HCT116 (cell line): ENCODE data around the gene PRKCH.

Source experiments
- EGR1 ChIP-seq: IDR thresholded peaks from 2 replicates; pipeline ENCODE4 v1.6.1; 2012; ENCODE audit warnings: low read depth
- EZH2 ChIP-seq: fragments of 200-600 bp; sonication (generic); IDR thresholded peaks from 2 replicates; pipeline ENCODE4 v1.6.1; 2017; ENCODE audit warnings: antibody characterized with exemption, mixed run types
- EZH2phosphoT487 ChIP-seq: fragments of 200-600 bp; IDR thresholded peaks from 2 replicates; pipeline ENCODE4 v1.6.1; 2018; ENCODE audit warnings: antibody characterized with exemption, borderline replicate concordance
- FOSL1 ChIP-seq: IDR thresholded peaks from 2 replicates; pipeline ENCODE4 v1.6.1; 2012; ENCODE audit warnings: low read depth
- POLR2A ChIP-seq: IDR thresholded peaks from 2 replicates; pipeline ENCODE4 v1.7.0; 2011; ENCODE audit warnings: borderline replicate concordance; ENCODE audit not compliant: insufficient read depth, insufficient read length; ENCODE audit errors: extremely low read depth
- POLR2AphosphoS5 ChIP-seq: IDR thresholded peaks from 2 replicates; pipeline ENCODE4 v1.6.1; 2011; ENCODE audit warnings: mild to moderate bottlenecking, low read depth, low read length, moderate library complexity
- SIN3A ChIP-seq: IDR thresholded peaks from 2 replicates; pipeline ENCODE4 v1.6.1; 2012; ENCODE audit warnings: low read depth
- TCF7L2 ChIP-seq: IDR thresholded peaks from 2 replicates; pipeline ENCODE4 v1.7.0; 2011; ENCODE audit warnings: borderline replicate concordance, inconsistent platforms; ENCODE audit not compliant: insufficient read depth, insufficient read length; ENCODE audit errors: extremely low read depth
- YY1 ChIP-seq: IDR thresholded peaks from 2 replicates; pipeline ENCODE4 v1.6.1; 2011; ENCODE audit warnings: low read length, low read depth, moderate library complexity, mild to moderate bottlenecking; ENCODE audit not compliant: insufficient replicate concordance; ENCODE audit errors: extremely low read depth
- ZNF274 ChIP-seq: fragments of 200-500 bp; sonication (Bioruptor generic); IDR thresholded peaks from 2 replicates; pipeline ENCODE4 v1.6.1; 2014; ENCODE audit warnings: mild to moderate bottlenecking, low read depth, low read length, inconsistent platforms
- TF ChIP-seq, protein P1 (sequence below), 3 experiments: fragments of 200-600 bp in 1 of 3; sonication (generic) in 1 of 3; IDR thresholded peaks in 2 of 3; conservative IDR thresholded peaks in 1 of 3; 2 replicates each; pipeline ENCODE4 v1.5.1; 2012 to 2017; ENCODE audit warnings: low read depth in 2 of 3, low read length in 2 of 3, antibody characterized with exemption in 1 of 3, borderline replicate concordance in 1 of 3, control low read depth in 1 of 3, mild to moderate bottlenecking in 1 of 3, mixed read lengths in 1 of 3, mixed run types in 1 of 3, moderate library complexity in 1 of 3; ENCODE audit not compliant: insufficient read depth in 1 of 3
- TF ChIP-seq, protein P2 (sequence below): IDR thresholded peaks from 2 replicates; pipeline ENCODE4 v1.6.1; 2012; ENCODE audit warnings: low read depth
- TF ChIP-seq, protein P3 (sequence below): IDR thresholded peaks from 2 replicates; pipeline ENCODE4 v1.6.1; 2011; ENCODE audit warnings: mild to moderate bottlenecking, low read length, moderate library complexity; ENCODE audit not compliant: insufficient replicate concordance; ENCODE audit errors: extremely low read depth
- TF ChIP-seq, protein P4 (sequence below): IDR thresholded peaks from 2 replicates; pipeline ENCODE4 v1.6.1; 2012

DNA sequence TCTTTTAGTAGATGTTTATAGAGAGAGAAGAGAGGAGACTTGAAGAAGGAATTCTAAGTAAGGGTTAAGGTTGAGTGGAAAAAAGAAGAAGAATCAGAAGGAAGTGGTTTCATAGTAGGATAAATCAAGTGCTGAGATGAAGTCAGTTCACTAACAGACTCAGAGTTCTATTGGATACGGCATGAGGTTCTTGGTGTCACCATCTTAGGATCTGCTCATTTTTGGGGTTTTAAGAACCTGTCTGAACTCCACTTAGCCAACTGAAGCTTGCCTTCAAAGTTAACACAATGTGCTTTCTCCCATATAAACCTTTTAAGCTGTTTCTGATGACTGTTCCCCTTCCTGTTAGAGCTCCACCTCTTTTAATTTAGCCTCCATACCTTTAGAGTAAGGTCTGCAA is 152.6 kb downstream of the PRKCH start:
- TF ChIP-seq, protein P1, sequence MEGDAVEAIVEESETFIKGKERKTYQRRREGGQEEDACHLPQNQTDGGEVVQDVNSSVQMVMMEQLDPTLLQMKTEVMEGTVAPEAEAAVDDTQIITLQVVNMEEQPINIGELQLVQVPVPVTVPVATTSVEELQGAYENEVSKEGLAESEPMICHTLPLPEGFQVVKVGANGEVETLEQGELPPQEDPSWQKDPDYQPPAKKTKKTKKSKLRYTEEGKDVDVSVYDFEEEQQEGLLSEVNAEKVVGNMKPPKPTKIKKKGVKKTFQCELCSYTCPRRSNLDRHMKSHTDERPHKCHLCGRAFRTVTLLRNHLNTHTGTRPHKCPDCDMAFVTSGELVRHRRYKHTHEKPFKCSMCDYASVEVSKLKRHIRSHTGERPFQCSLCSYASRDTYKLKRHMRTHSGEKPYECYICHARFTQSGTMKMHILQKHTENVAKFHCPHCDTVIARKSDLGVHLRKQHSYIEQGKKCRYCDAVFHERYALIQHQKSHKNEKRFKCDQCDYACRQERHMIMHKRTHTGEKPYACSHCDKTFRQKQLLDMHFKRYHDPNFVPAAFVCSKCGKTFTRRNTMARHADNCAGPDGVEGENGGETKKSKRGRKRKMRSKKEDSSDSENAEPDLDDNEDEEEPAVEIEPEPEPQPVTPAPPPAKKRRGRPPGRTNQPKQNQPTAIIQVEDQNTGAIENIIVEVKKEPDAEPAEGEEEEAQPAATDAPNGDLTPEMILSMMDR (IDR thresholded peaks at IDR 0.05 in 2 of 3, conservative IDR thresholded peaks at IDR 0.05 in 1 of 3; ENCODE audit: borderline replicate concordance in 1 of 3, insufficient read depth in 1 of 3, low read depth in 2 of 3, low read length in 2 of 3), result no peak
- TF ChIP-seq, protein P2, sequence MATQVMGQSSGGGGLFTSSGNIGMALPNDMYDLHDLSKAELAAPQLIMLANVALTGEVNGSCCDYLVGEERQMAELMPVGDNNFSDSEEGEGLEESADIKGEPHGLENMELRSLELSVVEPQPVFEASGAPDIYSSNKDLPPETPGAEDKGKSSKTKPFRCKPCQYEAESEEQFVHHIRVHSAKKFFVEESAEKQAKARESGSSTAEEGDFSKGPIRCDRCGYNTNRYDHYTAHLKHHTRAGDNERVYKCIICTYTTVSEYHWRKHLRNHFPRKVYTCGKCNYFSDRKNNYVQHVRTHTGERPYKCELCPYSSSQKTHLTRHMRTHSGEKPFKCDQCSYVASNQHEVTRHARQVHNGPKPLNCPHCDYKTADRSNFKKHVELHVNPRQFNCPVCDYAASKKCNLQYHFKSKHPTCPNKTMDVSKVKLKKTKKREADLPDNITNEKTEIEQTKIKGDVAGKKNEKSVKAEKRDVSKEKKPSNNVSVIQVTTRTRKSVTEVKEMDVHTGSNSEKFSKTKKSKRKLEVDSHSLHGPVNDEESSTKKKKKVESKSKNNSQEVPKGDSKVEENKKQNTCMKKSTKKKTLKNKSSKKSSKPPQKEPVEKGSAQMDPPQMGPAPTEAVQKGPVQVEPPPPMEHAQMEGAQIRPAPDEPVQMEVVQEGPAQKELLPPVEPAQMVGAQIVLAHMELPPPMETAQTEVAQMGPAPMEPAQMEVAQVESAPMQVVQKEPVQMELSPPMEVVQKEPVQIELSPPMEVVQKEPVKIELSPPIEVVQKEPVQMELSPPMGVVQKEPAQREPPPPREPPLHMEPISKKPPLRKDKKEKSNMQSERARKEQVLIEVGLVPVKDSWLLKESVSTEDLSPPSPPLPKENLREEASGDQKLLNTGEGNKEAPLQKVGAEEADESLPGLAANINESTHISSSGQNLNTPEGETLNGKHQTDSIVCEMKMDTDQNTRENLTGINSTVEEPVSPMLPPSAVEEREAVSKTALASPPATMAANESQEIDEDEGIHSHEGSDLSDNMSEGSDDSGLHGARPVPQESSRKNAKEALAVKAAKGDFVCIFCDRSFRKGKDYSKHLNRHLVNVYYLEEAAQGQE, result no peak
- TF ChIP-seq EZH2, result no peak
- no peak for TF ChIP-seq POLR2AphosphoS5
- no peak for TF ChIP-seq POLR2A
- no peak for TF ChIP-seq FOSL1
- TF ChIP-seq YY1, result no peak
- TF ChIP-seq TCF7L2, result no peak
- no peak for TF ChIP-seq EGR1
- no peak for TF ChIP-seq EZH2phosphoT487
- TF ChIP-seq, protein P3, sequence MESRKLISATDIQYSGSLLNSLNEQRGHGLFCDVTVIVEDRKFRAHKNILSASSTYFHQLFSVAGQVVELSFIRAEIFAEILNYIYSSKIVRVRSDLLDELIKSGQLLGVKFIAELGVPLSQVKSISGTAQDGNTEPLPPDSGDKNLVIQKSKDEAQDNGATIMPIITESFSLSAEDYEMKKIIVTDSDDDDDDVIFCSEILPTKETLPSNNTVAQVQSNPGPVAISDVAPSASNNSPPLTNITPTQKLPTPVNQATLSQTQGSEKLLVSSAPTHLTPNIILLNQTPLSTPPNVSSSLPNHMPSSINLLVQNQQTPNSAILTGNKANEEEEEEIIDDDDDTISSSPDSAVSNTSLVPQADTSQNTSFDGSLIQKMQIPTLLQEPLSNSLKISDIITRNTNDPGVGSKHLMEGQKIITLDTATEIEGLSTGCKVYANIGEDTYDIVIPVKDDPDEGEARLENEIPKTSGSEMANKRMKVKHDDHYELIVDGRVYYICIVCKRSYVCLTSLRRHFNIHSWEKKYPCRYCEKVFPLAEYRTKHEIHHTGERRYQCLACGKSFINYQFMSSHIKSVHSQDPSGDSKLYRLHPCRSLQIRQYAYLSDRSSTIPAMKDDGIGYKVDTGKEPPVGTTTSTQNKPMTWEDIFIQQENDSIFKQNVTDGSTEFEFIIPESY, result no peak
- TF ChIP-seq ZNF274, result no peak
- TF ChIP-seq SIN3A, result no peak
- TF ChIP-seq, protein P4, sequence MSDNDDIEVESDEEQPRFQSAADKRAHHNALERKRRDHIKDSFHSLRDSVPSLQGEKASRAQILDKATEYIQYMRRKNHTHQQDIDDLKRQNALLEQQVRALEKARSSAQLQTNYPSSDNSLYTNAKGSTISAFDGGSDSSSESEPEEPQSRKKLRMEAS, result no peak
